ENCODE results near the gene REC114.

The REC114 gene

DNA sequence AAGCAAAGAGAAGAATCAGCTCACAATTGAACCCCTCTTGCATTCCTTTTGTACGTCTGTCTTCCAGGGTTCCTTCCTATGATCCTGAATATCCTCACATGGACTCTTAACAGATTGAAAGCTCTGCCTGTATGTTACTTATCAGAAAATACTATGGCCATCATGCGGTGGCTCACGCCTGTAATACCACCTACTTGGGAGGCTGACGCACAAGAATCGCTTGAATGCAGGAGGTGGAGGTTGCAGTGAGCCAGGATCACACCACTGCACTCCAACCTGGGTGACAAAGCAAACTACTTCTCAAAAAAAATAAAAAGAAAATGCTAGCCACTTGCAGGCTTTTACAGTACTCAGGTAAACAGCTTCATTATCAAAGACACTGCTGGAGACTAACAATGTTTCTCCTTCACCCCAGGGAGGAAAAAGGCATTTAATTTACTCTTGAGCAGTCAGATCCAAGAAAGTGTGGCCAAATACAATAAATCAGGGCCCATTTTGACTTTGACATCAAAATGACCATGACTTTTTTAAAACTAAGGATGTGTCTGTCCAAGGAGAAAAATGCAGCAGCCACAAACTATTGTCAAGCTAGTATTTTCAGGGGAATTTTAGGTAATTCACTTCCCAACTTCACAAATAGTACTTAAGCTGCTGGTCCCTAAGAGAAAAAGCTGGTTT is 162.9 kb downstream of the REC114 start:
- no peak for DNase-seq (ENCODE audit: low spot score)

- no peak for DNase-seq (ENCODE audit: low spot score)
These were observed 164.4 kb downstream of the REC114 start for GRCh38 chr15:73607405-73607804.

DNA sequence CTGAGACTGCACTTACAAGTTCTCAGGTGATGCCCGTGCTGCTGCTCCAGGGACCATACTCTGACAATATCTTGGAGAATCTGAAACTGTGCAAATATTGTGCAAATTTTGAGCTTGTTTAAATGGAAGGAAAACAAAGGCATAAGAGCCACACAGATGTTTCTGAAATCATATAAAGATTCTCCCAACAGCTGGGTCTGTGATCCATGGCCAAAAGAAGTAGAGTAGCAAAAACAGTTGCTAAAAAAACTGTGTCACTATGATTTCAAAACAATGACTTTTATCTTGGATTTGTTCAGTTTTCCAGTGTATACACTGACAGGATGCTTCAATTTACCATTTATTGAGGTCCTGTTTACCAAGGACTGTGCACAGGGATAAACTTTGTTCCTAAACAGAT is 164.9 kb downstream of the REC114 start:
- no peak for DNase-seq (ENCODE audit: low spot score)

GRCh38 chr15:73608475-73608874 is 165.5 kb downstream of the REC114 start:
- no peak for DNase-seq (ENCODE audit: low spot score)

- no peak for DNase-seq (ENCODE audit: low spot score)
These were observed 166.0 kb downstream of the REC114 start for GRCh38 chr15:73608941-73609340.
